HCT116 (cell line): ENCODE measurements around the gene MAP1LC3B2.
A peak's percentile ranks its signal among the peaks of the same experiment; 100 is the strongest.

ENCODE experiments used
- EGR1 ChIP-seq: IDR thresholded peaks from 2 replicates; pipeline ENCODE4 v1.6.1; 2012; ENCODE audit warnings: low read depth
- ELF1 ChIP-seq: IDR thresholded peaks from 2 replicates; pipeline ENCODE4 v1.6.1; 2012; ENCODE audit warnings: low read depth, borderline replicate concordance
- EZH2 ChIP-seq: fragments of 200-600 bp; sonication (generic); IDR thresholded peaks from 2 replicates; pipeline ENCODE4 v1.6.1; 2017; ENCODE audit warnings: antibody characterized with exemption, mixed run types
- EZH2phosphoT487 ChIP-seq: fragments of 200-600 bp; IDR thresholded peaks from 2 replicates; pipeline ENCODE4 v1.6.1; 2018; ENCODE audit warnings: antibody characterized with exemption, borderline replicate concordance
- POLR2A ChIP-seq: IDR thresholded peaks from 2 replicates; pipeline ENCODE4 v1.7.0; 2011; ENCODE audit warnings: borderline replicate concordance; ENCODE audit not compliant: insufficient read depth, insufficient read length; ENCODE audit errors: extremely low read depth
- POLR2AphosphoS5 ChIP-seq: IDR thresholded peaks from 2 replicates; pipeline ENCODE4 v1.6.1; 2011; ENCODE audit warnings: mild to moderate bottlenecking, low read depth, low read length, moderate library complexity
- SP1 ChIP-seq: IDR thresholded peaks from 2 replicates; pipeline ENCODE4 v1.6.1; 2012; ENCODE audit warnings: low read depth
- ZFX ChIP-seq: fragments of 450-650 bp; IDR thresholded peaks from 2 replicates; pipeline ENCODE4 v1.6.1; 2017
- TF ChIP-seq, protein P1 (sequence below), 3 experiments: fragments of 200-600 bp in 1 of 3; sonication (generic) in 1 of 3; IDR thresholded peaks in 2 of 3; conservative IDR thresholded peaks in 1 of 3; 2 replicates each; pipeline ENCODE4 v1.5.1; 2012 to 2017; ENCODE audit warnings: low read depth in 2 of 3, low read length in 2 of 3, antibody characterized with exemption in 1 of 3, borderline replicate concordance in 1 of 3, control low read depth in 1 of 3, mild to moderate bottlenecking in 1 of 3, mixed read lengths in 1 of 3, mixed run types in 1 of 3, moderate library complexity in 1 of 3; ENCODE audit not compliant: insufficient read depth in 1 of 3
- TF ChIP-seq, protein P2 (sequence below): IDR thresholded peaks from 2 replicates; pipeline ENCODE4 v1.6.1; 2012

DNA sequence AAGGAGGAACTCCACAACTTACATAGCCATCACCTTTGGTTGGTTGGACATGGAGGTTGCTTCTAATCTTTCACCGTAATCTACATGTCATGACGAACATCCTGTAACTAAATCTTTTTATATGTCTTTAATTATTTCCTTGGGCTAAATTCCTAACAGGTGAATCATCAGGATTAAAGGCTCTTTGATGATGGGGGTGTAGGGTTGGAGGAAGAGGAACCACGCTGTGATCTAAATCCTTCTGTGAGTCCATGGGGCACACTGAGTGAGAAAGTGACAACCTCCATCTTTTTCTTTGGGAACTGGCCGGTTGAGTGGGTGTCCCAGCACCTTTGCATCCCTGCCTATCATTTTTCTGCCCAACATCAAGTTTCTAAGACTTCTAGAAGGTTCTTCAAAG, 31.1 kb upstream of the MAP1LC3B2 start:
- TF ChIP-seq POLR2A (no peak), ZFX (no peak), SP1 (no peak), EZH2phosphoT487 (no peak), EGR1 (no peak), EZH2 (no peak), POLR2AphosphoS5 (peak; percentile 58; the same call in 1 of the 2 replicates), ELF1 (no peak)
- TF ChIP-seq, protein P1, sequence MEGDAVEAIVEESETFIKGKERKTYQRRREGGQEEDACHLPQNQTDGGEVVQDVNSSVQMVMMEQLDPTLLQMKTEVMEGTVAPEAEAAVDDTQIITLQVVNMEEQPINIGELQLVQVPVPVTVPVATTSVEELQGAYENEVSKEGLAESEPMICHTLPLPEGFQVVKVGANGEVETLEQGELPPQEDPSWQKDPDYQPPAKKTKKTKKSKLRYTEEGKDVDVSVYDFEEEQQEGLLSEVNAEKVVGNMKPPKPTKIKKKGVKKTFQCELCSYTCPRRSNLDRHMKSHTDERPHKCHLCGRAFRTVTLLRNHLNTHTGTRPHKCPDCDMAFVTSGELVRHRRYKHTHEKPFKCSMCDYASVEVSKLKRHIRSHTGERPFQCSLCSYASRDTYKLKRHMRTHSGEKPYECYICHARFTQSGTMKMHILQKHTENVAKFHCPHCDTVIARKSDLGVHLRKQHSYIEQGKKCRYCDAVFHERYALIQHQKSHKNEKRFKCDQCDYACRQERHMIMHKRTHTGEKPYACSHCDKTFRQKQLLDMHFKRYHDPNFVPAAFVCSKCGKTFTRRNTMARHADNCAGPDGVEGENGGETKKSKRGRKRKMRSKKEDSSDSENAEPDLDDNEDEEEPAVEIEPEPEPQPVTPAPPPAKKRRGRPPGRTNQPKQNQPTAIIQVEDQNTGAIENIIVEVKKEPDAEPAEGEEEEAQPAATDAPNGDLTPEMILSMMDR (IDR thresholded peaks at IDR 0.05 in 2 of 3, conservative IDR thresholded peaks at IDR 0.05 in 1 of 3; ENCODE audit: borderline replicate concordance in 1 of 3, insufficient read depth in 1 of 3, low read depth in 2 of 3, low read length in 2 of 3): no peak
- TF ChIP-seq, protein P2, sequence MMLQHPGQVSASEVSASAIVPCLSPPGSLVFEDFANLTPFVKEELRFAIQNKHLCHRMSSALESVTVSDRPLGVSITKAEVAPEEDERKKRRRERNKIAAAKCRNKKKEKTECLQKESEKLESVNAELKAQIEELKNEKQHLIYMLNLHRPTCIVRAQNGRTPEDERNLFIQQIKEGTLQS: no peak
